Prostate gland (tissue), 2 donors: ENCODE measurements around the gene RALGPS1. TPM values are rescaled to one million over a fixed set of nuclear protein-coding genes. Genes with fewer than 3 reads are reported as not detected.

ENCODE experiments used
- DNase-seq: peaks from one replicate; pipeline ENCODE4 v3.0.0-alpha.2; 2019; ENCODE audit warnings: low spot score
- H3K27ac ChIP-seq, 2 donors: fragments of 200-600 bp; sonication (generic); 2 replicates each; pipeline ENCODE4 v1.5.1; 2017 to 2019
- H3K27me3 ChIP-seq: fragments of 200-600 bp; sonication (generic); replicated peaks from 2 replicates; pipeline ENCODE4 v1.5.1; 2019; ENCODE audit not compliant: insufficient read depth
- H3K36me3 ChIP-seq, 2 donors: fragments of 200-600 bp; sonication (generic); 1 replicate in 1 of 2; 2 replicates in 1 of 2; pipeline versions ENCODE4 v1.5.1 to v1.8.1; 2017 to 2019
- H3K4me1 ChIP-seq: fragments of 200-600 bp; sonication (generic); replicated peaks from 2 replicates; pipeline ENCODE4 v1.5.1; 2019
- H3K4me3 ChIP-seq, 2 donors: fragments of 200-600 bp; sonication (generic); 2 replicates each; pipeline ENCODE4 v1.5.1; 2017 to 2019
- H3K9me3 ChIP-seq: fragments of 200-600 bp; sonication (generic); 2 replicates; pipeline ENCODE4 v1.5.1; 2017
- POLR2A ChIP-seq: fragments of 450-650 bp; IDR thresholded peaks from one replicate; pipeline ENCODE4 v1.6.1; 2016; ENCODE audit warnings: antibody characterized with exemption, mild to moderate bottlenecking
- POLR2AphosphoS5 ChIP-seq: sonication (generic); formaldehyde crosslinking; IDR thresholded peaks from one replicate; pipeline ENCODE4 v1.6.1; 2017; ENCODE audit warnings: antibody characterized with exemption
- WGBS: methylation state at CpG from one replicate; pipeline ENCODE4 v1.1.5; 2018; 5-methylcytosine and 5-hydroxymethylcytosine counted together
- intact Hi-C: fragments of 100-400 bp; cut with DNase I; formaldehyde crosslinking; loops from one replicate; pipeline ENCODE4 v1.14.2; 2022
- total RNA-seq, 2 donors: library from RNA; depleted of rRNA; stranded (reverse); fragments of >200 nt; gene quantifications; one replicate each; pipeline ENCODE4 v1.1.0, GENCODE V29; 2016
- TF ChIP-seq, protein P1 (sequence below), 4 experiments: fragments of 200-600 bp in 2 of 4; fragments of 450-650 bp in 2 of 4; sonication (generic) in 2 of 4; IDR thresholded peaks; 1 replicate in 3 of 4; 2 replicates in 1 of 4; pipeline ENCODE4 v1.5.1; 2016 to 2019; ENCODE audit warnings: antibody characterized with exemption in 4 of 4, mild to moderate bottlenecking in 2 of 4, moderate library complexity in 2 of 4

Gene RALGPS1
- total RNA-seq, 2 donors from 2014 or later, result 14.7 to 20.7 TPM

DNA sequence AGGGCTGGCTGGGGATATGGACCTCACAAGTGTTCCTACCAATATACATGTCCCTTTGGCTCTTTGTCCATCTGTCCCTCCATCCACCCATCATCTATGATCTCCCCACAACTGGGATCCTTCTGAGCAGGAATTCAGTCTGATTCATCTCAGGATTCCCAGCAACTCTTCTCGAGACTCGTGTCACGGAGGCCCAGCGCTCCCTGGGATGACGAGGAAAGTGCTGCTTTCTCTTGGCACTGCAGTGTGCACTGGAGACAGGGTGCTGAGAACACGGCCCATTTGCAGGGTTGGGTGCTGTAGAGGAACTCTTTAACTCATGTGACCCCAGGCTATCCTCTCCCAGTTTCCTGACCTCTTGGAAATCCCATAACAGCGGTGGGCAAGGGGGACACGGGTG is 135.0 kb downstream of the RALGPS1 start:
- Histone ChIP-seq H3K36me3 (no peaks in the 10 kb centered on the region), H3K27ac (no peak overlapping the region), H3K27me3 (no peaks in the 10 kb centered on the region), H3K4me1 (peaks cover 3% of the 10 kb centered on the region), H3K4me3 (no peak overlapping the region), H3K9me3 (no peaks in the 10 kb centered on the region)
- DNase-seq, result no peak
- intact Hi-C loops, result no loop called here
- 89% methylated on average over 8 of the region's 8 CpGs for WGBS
- TF ChIP-seq POLR2AphosphoS5 (no peak), POLR2A (no peak)
- TF ChIP-seq, protein P1, sequence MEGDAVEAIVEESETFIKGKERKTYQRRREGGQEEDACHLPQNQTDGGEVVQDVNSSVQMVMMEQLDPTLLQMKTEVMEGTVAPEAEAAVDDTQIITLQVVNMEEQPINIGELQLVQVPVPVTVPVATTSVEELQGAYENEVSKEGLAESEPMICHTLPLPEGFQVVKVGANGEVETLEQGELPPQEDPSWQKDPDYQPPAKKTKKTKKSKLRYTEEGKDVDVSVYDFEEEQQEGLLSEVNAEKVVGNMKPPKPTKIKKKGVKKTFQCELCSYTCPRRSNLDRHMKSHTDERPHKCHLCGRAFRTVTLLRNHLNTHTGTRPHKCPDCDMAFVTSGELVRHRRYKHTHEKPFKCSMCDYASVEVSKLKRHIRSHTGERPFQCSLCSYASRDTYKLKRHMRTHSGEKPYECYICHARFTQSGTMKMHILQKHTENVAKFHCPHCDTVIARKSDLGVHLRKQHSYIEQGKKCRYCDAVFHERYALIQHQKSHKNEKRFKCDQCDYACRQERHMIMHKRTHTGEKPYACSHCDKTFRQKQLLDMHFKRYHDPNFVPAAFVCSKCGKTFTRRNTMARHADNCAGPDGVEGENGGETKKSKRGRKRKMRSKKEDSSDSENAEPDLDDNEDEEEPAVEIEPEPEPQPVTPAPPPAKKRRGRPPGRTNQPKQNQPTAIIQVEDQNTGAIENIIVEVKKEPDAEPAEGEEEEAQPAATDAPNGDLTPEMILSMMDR (IDR thresholded peaks at IDR 0.05), result no peak

GRCh38 chr9:127050152-127050551 is 135.6 kb downstream of the RALGPS1 start:
- no peak overlapping the region for H3K27ac ChIP-seq
- WGBS, result 100% methylated on average over 3 of the region's 3 CpGs

GRCh38 chr9:127050591-127051001 is 136.0 kb downstream of the RALGPS1 start:
- Histone ChIP-seq H3K27me3 (no peaks in the 10 kb centered on the region), H3K4me1 (peaks cover 3% of the 10 kb centered on the region), H3K4me3 (no peak overlapping the region), H3K27ac (no peak overlapping the region), H3K36me3 (no peaks in the 10 kb centered on the region), H3K9me3 (no peaks in the 10 kb centered on the region)
- WGBS, result 95% methylated on average over 7 of the region's 7 CpGs
- no peak for DNase-seq
- intact Hi-C loops, result no loop called here
- TF ChIP-seq POLR2AphosphoS5, result no peak
- TF ChIP-seq, protein P1 (IDR thresholded peaks at IDR 0.05), result no peak
- TF ChIP-seq POLR2A, result no peak

More at GRCh38 chr9:127050152-127050551, 135.6 kb downstream of the RALGPS1 start:
- TF ChIP-seq, protein P1 (IDR thresholded peaks at IDR 0.05), result no peak
- TF ChIP-seq POLR2A, result no peak
- TF ChIP-seq POLR2AphosphoS5, result no peak
- Histone ChIP-seq H3K4me3 (no peak overlapping the region), H3K4me1 (peaks cover 3% of the 10 kb centered on the region), H3K27me3 (no peaks in the 10 kb centered on the region), H3K9me3 (no peaks in the 10 kb centered on the region), H3K36me3 (no peaks in the 10 kb centered on the region)
- DNase-seq, result no peak
- intact Hi-C loops, result no loop called here

GRCh38 chr9:127051881-127052595 is 137.5 kb downstream of the RALGPS1 start:
- Histone ChIP-seq H3K9me3 (no peaks in the 10 kb centered on the region), H3K4me1 (peaks cover 3% of the 10 kb centered on the region), H3K27ac (no peak overlapping the region), H3K36me3 (no peaks in the 10 kb centered on the region), H3K4me3 (no peak overlapping the region), H3K27me3 (no peaks in the 10 kb centered on the region)
- no peak for DNase-seq
- WGBS, result 75% methylated on average over 8 of the region's 8 CpGs
- intact Hi-C loops, result no loop called here
- no peak for TF ChIP-seq POLR2A
- TF ChIP-seq POLR2AphosphoS5, result no peak

GRCh38 chr9:127053057-127053821 is 138.7 kb downstream of the RALGPS1 start:
- Histone ChIP-seq H3K4me3 (no peak overlapping the region), H3K36me3 (no peaks in the 10 kb centered on the region), H3K27me3 (no peaks in the 10 kb centered on the region), H3K9me3 (no peaks in the 10 kb centered on the region), H3K27ac (no peak overlapping the region), H3K4me1 (peaks cover 3% of the 10 kb centered on the region)
- intact Hi-C loops, result no loop called here
- 75% methylated on average over 14 of the region's 14 CpGs for WGBS
- TF ChIP-seq, protein P1 (IDR thresholded peaks at IDR 0.05), result no peak
- TF ChIP-seq POLR2A (no peak), POLR2AphosphoS5 (no peak)
- no peak for DNase-seq
